Mucosa of stomach (tissue), 1 donor: ENCODE measurements around the gene HEPH.
"Not testable (repeated sequence)": the region's sequence is repeated elsewhere in the genome, so short reads cannot be mapped to it uniquely, and the experiment has no call there.

ENCODE experiments used
- H3K27me3 ChIP-seq: one replicate; pipeline ENCODE4 v1.7.0; 2013; ENCODE audit warnings: mild to moderate bottlenecking, low read length; ENCODE audit not compliant: control insufficient read depth, insufficient read depth
- H3K36me3 ChIP-seq: one replicate; pipeline ENCODE4 v1.7.0; 2013; ENCODE audit warnings: low read length; ENCODE audit not compliant: control insufficient read depth, insufficient read depth
- H3K4me1 ChIP-seq: one replicate; pipeline ENCODE4 v1.7.0; 2013; ENCODE audit warnings: mild to moderate bottlenecking, low read length; ENCODE audit not compliant: control insufficient read depth, insufficient read depth
- H3K4me3 ChIP-seq: one replicate; pipeline ENCODE4 v1.7.0; 2013; ENCODE audit warnings: low read length
- H3K9ac ChIP-seq: one replicate; pipeline ENCODE4 v1.7.0; 2013; ENCODE audit warnings: mild to moderate bottlenecking, low read length, moderate library complexity
- H3K9me3 ChIP-seq: one replicate; pipeline ENCODE4 v1.7.0; 2013; ENCODE audit warnings: mild to moderate bottlenecking, low read length, moderate library complexity; ENCODE audit not compliant: control insufficient read depth
- donor health status: Pancreatic carcinoma.

HEPH gene

DNA sequence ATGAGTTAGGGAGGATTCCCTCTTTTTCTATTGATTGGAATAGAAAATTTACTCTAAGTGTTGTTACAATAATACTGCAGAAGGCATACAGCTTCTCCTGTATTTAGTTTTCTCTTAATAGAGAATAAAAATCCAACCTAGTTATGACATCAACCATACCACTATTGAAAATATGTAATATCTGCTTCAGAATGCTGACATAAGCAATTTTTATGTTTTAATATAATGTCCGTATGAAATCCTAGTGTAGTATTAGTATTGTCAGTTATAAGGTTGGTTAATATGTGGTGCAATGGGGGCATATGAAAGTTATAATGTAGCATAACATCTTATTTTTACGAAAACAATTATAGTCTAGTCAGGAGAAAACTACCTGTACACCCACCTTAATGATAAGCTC lies 68.2 kb downstream of the HEPH start:
- Histone ChIP-seq H3K9ac (no peak overlapping the region), H3K27me3 (no peaks in the 10 kb centered on the region), H3K36me3 (no peaks in the 10 kb centered on the region), H3K4me3 (no peak overlapping the region), H3K4me1 (no peaks in the 10 kb centered on the region), H3K9me3 (no peaks in the 10 kb centered on the region)

DNA sequence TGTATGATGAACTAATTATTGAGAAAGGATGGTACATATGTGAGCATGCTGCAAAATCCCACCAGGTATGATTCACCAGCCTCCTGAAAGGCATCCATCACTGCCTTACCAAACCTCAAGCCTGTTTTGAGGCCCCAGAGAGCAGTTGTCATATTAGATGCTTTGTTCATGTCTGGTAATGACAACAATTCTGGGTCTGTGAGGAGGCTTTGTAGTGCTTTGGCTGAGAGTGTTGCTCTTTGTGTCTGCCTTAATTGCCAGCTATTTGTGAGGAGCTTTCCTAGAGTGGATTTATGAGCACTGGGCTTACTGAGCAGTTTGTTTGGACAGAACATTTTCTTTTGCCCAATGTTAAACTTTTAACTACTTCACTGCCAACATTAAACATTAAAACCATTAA lies 69.2 kb downstream of the HEPH start:
- no peaks in the 10 kb centered on the region for H3K36me3 ChIP-seq
- no peaks in the 10 kb centered on the region for H3K4me1 ChIP-seq
- H3K4me3 ChIP-seq, result no peak overlapping the region
- no peaks in the 10 kb centered on the region for H3K9me3 ChIP-seq
- no peaks in the 10 kb centered on the region for H3K27me3 ChIP-seq
- no peak overlapping the region for H3K9ac ChIP-seq

DNA sequence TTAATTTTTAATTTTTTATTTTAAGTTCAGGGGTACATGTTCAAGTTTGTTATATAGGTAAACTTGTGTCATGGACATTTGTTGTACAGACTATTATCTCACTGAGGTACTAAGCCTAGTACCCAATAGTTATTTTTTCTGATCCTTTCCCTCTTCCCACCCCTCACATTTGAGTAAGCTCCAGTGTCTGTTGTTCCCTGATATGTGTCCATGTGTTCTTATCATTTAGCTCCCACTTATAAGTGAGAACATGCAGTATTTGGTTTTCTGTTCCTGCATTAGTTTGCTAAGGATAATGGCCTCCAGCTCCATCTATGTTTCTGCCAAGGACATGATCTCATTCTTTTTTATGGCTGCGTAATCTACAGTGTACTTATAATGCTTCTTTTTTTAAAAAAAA lies 69.9 kb downstream of the HEPH start:
- H3K4me1 ChIP-seq, H3K9me3 ChIP-seq, H3K9ac ChIP-seq, H3K4me3 ChIP-seq, H3K27me3 ChIP-seq, H3K36me3 ChIP-seq: not testable (repeated sequence)

DNA sequence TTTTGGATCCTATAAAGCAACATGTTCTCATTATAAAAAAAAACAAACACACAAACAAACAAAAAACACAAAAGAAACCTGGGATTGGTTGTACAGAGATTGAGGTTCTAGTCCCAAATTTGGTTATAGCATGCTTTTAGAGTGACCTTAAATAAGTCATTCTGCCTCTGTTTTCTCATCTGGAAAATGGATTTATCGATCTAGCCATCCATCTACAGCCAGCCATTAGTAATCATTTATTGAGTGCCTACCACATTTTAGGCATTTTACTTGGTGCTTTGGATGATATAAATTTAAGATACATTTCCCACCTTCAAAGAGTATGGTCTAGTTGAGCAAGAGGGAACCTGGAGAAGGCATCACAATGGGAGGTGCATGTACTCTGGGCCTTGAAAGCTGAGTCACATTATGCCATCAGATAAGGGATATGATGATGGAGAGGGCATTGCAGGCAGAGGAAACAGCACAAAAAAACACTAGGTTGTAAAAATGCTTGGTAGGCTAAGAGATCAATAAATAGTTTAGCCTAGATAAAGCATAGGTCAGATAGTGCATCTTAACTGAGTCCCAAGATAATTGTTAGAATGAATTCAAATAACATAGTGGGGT lies 91.4 kb downstream of the HEPH start:
- H3K9ac ChIP-seq, result no peak overlapping the region
- no peaks in the 10 kb centered on the region for H3K27me3 ChIP-seq
- H3K36me3 ChIP-seq, result no peaks in the 10 kb centered on the region
- H3K4me3 ChIP-seq, result no peak overlapping the region
- H3K4me1 ChIP-seq, result no peaks in the 10 kb centered on the region
- no peaks in the 10 kb centered on the region for H3K9me3 ChIP-seq

DNA sequence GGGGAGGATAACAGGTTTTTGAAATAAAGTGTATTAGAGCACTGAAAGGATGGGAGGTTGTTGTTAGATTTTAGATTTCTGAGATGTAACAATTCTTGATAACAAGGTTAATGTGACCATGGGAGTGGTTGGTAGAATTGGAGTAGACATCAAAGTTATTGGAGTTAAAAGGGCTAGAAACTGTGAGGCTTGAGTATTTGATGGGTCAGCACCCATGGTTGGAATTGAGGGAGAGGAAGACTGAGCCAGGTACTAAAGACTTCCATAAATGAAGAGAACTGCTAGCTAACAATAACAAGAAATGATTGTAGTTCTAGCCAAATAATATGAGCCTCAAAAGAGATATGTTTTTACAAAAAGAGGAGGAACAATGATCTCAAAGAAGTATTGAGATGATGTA lies 98.8 kb downstream of the HEPH start:
- H3K27me3 ChIP-seq, result no peaks in the 10 kb centered on the region
- no peaks in the 10 kb centered on the region for H3K4me1 ChIP-seq
- H3K4me3 ChIP-seq, result no peak overlapping the region
- no peaks in the 10 kb centered on the region for H3K9me3 ChIP-seq
- no peak overlapping the region for H3K9ac ChIP-seq
- no peaks in the 10 kb centered on the region for H3K36me3 ChIP-seq
